Right renal pelvis (tissue), 4 donors: ENCODE measurements around the gene PPP1R8. TPM values are rescaled to one million over a fixed set of nuclear protein-coding genes. Genes with fewer than 3 reads are reported as not detected.

Experiments used
- DNase-seq, 4 donors: peaks; one replicate each; pipeline ENCODE4 v3.0.0-alpha.2; 2013; ENCODE audit warnings: low read depth in 4 of 4, low spot score in 3 of 4, missing footprints in 1 of 4
- polyA plus RNA-seq, 4 donors: library from polyadenylated mRNA; unstranded; fragments of 120-200 nt; gene quantifications; one replicate each; pipeline ENCODE4 v1.2.1, GENCODE V29; 2013; ENCODE audit not compliant: insufficient read length in 4 of 4

The PPP1R8 gene
- polyA plus RNA-seq, 4 donors: 53.7 to 61.7 (median 58.1) TPM

DNA sequence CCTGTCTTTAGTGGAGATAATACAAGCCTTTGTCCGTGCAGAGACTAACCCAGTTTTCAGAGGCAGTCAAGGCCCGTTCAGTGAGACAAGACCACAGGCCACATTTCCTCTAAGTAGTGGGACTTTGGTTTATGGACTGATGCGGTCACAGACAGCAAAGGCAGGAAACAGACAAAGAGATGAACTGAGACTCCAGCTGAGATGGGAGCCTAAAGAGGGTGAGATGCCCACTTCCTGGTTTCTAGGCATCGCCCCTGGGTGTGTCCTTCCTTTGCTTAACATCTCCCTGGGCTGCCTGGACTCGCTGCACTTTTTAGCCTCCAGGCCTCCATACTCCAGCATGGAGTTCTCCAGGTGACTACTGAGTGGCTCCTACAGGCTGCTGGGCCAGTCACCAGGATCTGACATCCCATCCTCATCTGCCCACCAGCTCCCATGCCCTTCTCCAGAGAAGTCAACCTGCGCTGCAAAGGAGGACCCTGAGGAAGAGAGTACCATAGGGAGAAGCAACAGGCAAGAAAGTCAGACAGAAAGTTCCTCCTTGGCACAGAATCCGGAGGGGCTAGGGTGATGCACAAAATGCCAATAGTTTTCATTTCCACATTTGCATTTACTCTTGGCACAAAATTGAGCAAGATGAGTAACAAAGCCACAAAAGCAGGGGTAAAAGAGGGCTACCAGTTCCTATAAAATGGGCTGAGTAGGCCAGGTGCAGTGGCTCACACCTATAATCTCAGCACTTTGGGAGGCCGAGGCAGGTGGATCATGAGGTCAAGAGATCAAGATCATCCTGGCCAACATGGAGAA lies 56.8 kb downstream of the PPP1R8 start:
- DNase-seq: no peak

DNA sequence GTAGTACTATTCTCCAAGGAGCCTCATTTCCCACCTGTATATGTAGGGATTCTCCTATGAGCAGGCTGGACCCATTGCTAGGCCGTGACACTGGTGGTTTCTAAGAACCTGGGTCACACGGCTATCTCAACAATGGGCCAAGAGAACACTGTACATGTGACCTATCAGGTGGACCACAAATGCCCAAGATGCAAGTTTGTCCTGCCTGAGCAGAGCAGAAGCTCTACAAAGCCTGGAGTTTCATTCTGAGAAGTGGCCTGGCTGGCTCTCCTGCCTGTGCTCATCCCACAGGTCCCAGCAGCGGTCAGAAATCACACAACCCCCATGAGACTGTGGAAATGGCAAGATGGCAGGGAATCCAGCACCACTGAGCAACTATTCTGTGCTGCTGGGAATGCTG lies 58.9 kb downstream of the PPP1R8 start:
- DNase-seq: no peak

DNA sequence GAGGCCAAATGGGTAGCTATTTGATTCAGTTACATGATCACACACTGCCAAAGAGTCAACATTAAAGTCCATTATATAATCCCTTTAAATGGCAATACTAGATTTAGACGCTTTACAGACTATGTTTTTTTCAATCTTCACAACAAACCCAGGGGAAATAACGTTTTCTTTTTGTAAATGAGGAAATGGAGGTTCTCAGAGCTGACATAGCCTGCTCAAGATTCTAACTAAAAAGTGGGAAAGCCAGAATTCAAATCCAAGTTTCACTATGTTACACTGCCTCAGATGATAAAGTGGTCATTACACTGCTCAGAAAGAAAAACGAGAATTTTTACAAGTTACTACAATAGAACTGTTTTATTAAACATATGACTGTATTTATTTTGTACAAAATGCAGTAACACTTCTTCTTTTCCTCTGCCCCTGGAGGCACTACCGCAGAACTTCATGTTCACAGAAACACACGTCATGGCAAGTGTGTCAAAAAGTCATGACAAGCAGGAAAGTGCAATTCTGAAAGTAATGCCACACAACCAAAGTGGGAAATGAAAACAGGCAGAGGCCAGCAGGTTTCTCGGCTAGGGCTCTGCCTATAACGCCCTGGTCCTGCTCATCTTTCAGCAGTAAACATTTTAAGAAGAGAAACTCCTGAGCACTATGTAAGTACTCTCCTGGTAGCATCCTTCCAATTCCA lies 60.8 kb downstream of the PPP1R8 start:
- no peak for DNase-seq

DNA sequence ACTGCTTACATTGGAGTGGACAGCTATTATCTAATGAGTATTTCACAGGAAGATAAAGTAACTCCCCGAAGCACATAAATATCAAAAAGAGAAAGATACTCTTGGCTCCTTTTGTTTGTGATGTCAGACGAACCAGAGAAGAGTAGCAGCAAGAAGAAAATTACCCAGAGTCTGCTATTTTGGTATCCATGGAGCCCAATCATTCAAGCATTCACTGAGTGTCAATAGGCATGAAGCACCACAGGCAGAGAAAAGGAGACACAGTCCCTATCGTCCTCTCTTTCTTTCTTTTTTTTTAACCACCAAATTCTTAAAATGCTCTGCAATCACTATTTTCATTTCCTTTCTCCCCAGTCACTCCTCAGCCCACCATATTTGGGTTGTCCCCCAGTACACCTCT lies 63.9 kb downstream of the PPP1R8 start:
- DNase-seq: no peak

Other genes with a start within 250 kb of the PPP1R8 start
- 10 to 100 TPM; 39.4 to 51.5 (median 46.8) TPM for gene AHDC1, start 226.6 kb upstream of the PPP1R8 start, polyA plus RNA-seq
- gene FGR, start 195.6 kb upstream of the PPP1R8 start, polyA plus RNA-seq: 1 to 10 TPM; 1.4 to 2.1 (median 1.8) TPM
- 10 to 100 TPM; 20.1 to 25.1 (median 22.5) TPM for gene IFI6, start 158.6 kb upstream of the PPP1R8 start, polyA plus RNA-seq
- gene FAM76A, start 104.8 kb upstream of the PPP1R8 start, polyA plus RNA-seq: 10 to 100 TPM; 11.4 to 14.7 (median 13.7) TPM
- gene STX12, start 57.6 kb upstream of the PPP1R8 start, polyA plus RNA-seq: 10 to 100 TPM; 43.3 to 56.3 (median 51.7) TPM
- 1 to 10 TPM; 2.8 to 4.6 (median 3.3) TPM for gene THEMIS2, start 41.8 kb downstream of the PPP1R8 start, polyA plus RNA-seq
- gene RPA2, start 83.8 kb downstream of the PPP1R8 start, polyA plus RNA-seq: 10 to 100 TPM; 61.7 to 73.5 (median 68.3) TPM
- 10 to 100 TPM; 11.6 to 15.8 (median 12.1) TPM for gene SMPDL3B, start 104.2 kb downstream of the PPP1R8 start, polyA plus RNA-seq
- 1 to 10 TPM; 8.7 to 9.8 (median 8.9) TPM for gene XKR8, start 129.2 kb downstream of the PPP1R8 start, polyA plus RNA-seq